ENCODE measurements around the gene VPS26C. TPM values are rescaled to one million over a fixed set of nuclear protein-coding genes. Genes with fewer than 3 reads are reported as not detected.

The VPS26C gene
- total RNA-seq, 2 donors from 2014 or later: 68.9 to 69.0 TPM

GRCh38 chr21:37202221-37203110 is 64.7 kb downstream of the VPS26C start:
- peaks cover 7 to 16% of the 10 kb centered on the region in 2 donors for H3K36me3 Mint-ChIP-seq
- peak overlapping the region; percentile 14 to 18 for H3K27ac Mint-ChIP-seq
- no peak for DNase-seq (ENCODE audit: low spot score in 2 of 2)
- no peak for ATAC-seq
- no peaks in the 10 kb centered on the region for H3K9me3 Mint-ChIP-seq

- H3K27ac Mint-ChIP-seq: peak overlapping the region in 1 of 2 donors; percentile 77
- DNase-seq (ENCODE audit: low spot score in 2 of 2) (no peak), ATAC-seq (no peak)
- no peaks in the 10 kb centered on the region for H3K9me3 Mint-ChIP-seq
- H3K36me3 Mint-ChIP-seq: peaks cover 7 to 16% of the 10 kb centered on the region in 2 donors
Measured at GRCh38 chr21:37200641-37201480, 66.3 kb downstream of the VPS26C start.

DNA sequence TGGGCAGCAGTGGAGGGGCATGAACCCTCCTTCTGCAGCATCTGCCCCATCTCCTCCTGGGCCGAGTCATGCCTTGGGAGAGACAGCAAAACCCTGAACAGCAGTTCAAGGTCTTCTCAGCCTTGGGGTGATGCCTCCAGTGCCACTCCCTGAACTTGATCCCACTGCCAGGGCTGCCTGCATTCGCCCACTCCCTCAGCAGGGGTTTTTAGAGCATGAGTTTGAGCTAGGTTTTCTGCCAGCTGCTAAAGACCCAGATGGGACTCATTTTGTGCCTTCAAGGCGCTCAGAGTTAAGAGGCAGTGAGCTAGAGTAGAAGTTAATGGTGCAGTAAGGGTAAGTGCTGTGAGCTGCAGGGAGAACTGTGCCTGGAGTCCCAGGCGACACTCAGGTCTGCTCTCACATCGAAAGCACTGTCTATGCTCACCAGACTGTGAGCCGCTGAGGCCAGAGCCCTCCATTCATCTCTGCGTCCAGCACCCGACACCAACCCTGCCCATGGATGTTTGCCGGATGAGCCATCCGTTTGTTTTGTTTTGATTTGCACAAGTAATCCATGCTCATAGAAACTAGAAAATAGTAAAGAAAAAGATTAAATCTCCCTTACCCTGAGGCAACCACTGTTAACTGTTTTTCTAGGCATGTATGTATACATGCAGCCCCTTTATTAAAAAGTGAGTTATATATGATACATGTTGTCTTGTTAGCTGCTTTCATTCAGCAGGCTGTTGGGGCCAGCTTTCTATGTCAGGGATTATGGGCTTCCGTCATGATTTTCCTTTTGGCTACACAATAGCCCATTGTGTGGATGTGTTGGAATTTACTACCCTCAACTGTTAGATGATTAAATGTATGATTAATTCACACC is 67.8 kb downstream of the VPS26C start:
- Mint-ChIP-seq H3K36me3 (peaks cover 7 to 23% of the 10 kb centered on the region in 2 donors), H3K9me3 (no peaks in the 10 kb centered on the region), H3K27ac (no peak overlapping the region)
- ATAC-seq: no peak
- no peak for DNase-seq (ENCODE audit: low spot score in 2 of 2)

DNA sequence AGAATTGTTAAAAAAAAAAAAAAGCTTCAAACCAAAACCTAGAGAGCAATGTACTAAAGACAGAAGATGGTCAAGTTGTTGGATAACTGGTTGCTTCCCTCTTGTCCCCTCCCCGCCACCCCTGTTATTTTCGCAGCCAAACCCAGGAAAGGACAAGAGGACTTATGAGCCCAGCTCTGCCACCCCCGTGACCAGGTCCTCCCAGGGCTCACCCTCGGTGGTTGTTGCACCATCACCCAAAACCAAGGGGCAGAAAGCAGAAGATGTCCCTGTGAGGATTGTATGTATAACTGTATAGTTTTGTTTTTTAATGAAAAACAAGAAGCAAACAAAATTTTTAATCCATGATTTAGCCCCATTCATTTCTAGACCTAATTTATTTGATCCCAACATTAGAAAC is 69.4 kb downstream of the VPS26C start:
- Mint-ChIP-seq H3K9me3 (no peaks in the 10 kb centered on the region), H3K36me3 (peaks cover 7 to 28% of the 10 kb centered on the region in 2 donors), H3K27ac (no peak overlapping the region)
- no peak for DNase-seq (ENCODE audit: low spot score in 2 of 2)
- ATAC-seq: no peak

DNA sequence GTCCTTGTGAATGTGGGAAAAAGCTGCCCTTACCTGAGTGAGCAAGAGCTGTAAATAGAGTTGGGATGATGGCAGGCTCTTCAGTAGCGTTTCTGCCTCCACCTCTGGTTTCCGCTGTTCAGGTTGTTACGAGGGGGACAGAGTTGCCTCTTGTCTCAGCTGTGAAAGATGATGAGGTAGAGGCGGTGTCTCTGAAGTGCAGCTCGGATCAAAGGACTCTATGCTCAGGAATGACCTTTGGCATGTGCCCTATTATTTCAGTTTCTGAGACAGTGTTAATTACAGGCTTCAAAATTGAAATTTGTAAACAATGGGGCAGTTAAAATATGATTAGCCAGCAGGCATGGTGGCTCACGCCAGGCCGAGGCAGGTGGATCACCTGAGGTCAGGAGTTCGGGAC is 70.3 kb downstream of the VPS26C start:
- DNase-seq (ENCODE audit: low spot score in 2 of 2): no peak
- H3K9me3 Mint-ChIP-seq: no peaks in the 10 kb centered on the region
- peaks cover 0 to 21% of the 10 kb centered on the region in 2 donors for H3K36me3 Mint-ChIP-seq
- ATAC-seq: no peak
- H3K27ac Mint-ChIP-seq: peak overlapping the region in 1 of 2 donors; percentile 38

DNA sequence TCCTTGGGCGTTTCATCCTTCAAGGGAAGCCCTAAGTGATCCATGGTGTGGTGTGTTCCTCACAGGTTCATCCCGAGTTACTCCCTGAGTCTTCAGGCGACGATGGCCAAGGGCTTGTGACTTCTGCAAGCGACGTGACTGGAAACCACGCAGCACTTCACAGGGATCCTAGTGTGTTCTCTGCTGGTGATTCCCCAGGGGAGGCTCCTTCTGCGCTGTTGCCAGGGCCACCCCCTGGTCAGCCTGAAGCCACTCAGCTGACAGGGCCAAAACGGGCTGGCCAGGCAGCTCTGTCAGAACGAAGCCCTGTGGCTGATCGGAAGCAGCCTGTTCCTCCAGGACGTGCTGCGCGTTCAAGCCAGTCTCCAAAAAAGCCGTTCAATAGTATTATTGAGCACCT is 71.5 kb downstream of the VPS26C start:
- Mint-ChIP-seq H3K27ac (no peak overlapping the region), H3K9me3 (no peaks in the 10 kb centered on the region), H3K36me3 (peaks cover 0 to 16% of the 10 kb centered on the region in 2 donors)
- ATAC-seq (no peak), DNase-seq (ENCODE audit: low spot score in 2 of 2) (no peak)

GRCh38 chr21:37195059-37195458 is 72.1 kb downstream of the VPS26C start:
- Mint-ChIP-seq H3K27ac (peak overlapping the region; percentile 59 to 73), H3K9me3 (no peaks in the 10 kb centered on the region), H3K36me3 (peaks cover 0 to 15% of the 10 kb centered on the region in 2 donors)
- DNase-seq (ENCODE audit: low spot score in 2 of 2) (no peak), ATAC-seq (no peak)

DNA sequence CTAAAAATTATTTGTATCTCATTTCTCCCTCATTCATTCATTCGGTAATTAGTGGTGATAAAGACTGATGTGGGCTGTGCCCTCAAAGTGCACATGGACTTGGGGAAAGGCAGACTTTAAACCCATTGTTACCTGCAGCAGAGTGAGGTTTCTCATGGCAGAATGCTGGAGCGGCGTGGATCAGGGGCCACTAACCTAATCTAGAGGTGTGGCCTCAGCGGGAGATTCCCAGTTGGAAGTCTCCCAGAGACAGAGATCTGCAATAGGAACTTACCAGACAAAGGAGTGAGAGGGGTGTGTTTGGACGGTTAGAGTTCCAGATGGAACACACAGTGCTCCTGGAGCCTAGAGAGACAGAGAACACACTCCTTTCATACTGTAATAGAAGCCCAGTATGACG is 73.5 kb downstream of the VPS26C start:
- no peak for DNase-seq (ENCODE audit: low spot score in 2 of 2)
- H3K9me3 Mint-ChIP-seq: no peaks in the 10 kb centered on the region
- ATAC-seq: no peak
- H3K27ac Mint-ChIP-seq: peak overlapping the region; percentile 1 to 67
- peaks cover 0 to 15% of the 10 kb centered on the region in 2 donors for H3K36me3 Mint-ChIP-seq

DNA sequence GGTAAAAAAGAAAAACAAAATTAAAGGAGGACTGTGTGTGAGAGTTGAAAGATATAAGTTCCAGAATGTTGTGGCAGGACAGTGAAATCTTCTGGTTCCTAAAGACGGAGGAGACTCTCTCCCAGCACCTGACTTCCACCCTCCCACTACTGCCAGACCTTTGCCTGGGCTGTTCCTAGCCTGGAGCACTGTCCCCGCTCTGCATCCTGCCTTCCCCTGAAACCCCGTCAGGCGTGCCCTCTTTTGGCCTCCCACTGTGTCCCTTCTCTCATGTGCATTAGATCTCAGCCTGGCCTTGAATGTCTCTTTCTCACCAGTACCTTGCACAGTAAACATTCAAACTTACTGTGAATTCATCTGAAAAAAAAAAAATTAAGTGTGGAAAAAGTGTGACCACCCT is 74.1 kb downstream of the VPS26C start:
- Mint-ChIP-seq H3K36me3 (peaks cover 5 to 15% of the 10 kb centered on the region in 2 donors), H3K27ac (peak overlapping the region; percentile 67 to 81), H3K9me3 (no peaks in the 10 kb centered on the region)
- DNase-seq (ENCODE audit: low spot score in 2 of 2) (no peak), ATAC-seq (no peak)

- Mint-ChIP-seq H3K36me3 (peaks cover 6 to 15% of the 10 kb centered on the region in 2 donors), H3K9me3 (no peaks in the 10 kb centered on the region), H3K27ac (peak overlapping the region in 1 of 2 donors; percentile 3)
- DNase-seq (ENCODE audit: low spot score in 2 of 2) (no peak), ATAC-seq (no peak)
Measured at GRCh38 chr21:37192019-37192418, 75.1 kb downstream of the VPS26C start.

DNA sequence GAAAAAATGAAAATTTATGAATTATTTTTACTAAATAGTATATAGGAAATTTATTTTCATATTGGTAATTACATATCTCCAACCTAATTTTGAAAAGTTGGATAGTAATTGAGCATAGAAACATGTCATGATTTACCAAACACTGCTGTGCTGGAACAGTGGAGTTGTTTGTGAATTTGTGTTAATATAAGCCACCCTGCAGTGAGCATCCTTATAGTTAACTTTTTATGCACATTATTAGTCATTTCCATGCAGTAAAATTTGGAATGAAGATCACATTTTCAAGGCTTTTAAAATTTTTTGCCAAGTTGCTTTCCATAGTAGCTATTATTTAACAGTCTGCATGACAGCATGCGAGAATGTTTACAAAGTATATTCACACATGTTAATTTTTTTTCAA is 78.3 kb downstream of the VPS26C start:
- Mint-ChIP-seq H3K36me3 (peaks cover 12 to 14% of the 10 kb centered on the region in 2 donors), H3K27ac (no peak overlapping the region), H3K9me3 (no peaks in the 10 kb centered on the region)
- DNase-seq (ENCODE audit: low spot score in 2 of 2): no peak
- ATAC-seq: no peak

- DNase-seq (ENCODE audit: low spot score in 2 of 2) (no peak), ATAC-seq (no peak)
- peak overlapping the region in 1 of 2 donors; percentile 33 for H3K27ac Mint-ChIP-seq
Measured at GRCh38 chr21:37186983-37187382, 80.2 kb downstream of the VPS26C start.

GRCh38 chr21:37184784-37185593 is 82.1 kb downstream of the VPS26C start:
- peak in 1 of 2 donors; percentile 87 for ATAC-seq
- Mint-ChIP-seq H3K27ac (peak overlapping the region in 1 of 2 donors; percentile 48), H3K36me3 (peaks cover 4 to 23% of the 10 kb centered on the region in 2 donors), H3K9me3 (no peaks in the 10 kb centered on the region)
- peak in 1 of 2 donors; percentile 22 for DNase-seq (ENCODE audit: low spot score in 2 of 2)

More at GRCh38 chr21:37186983-37187382, 80.2 kb downstream of the VPS26C start:
- Mint-ChIP-seq H3K9me3 (no peaks in the 10 kb centered on the region), H3K36me3 (peaks cover 4 to 19% of the 10 kb centered on the region in 2 donors)

GRCh38 chr21:37183749-37184148 is 83.4 kb downstream of the VPS26C start:
- DNase-seq (ENCODE audit: low spot score in 2 of 2) (no peak), ATAC-seq (peak; percentile 42 to 53)
- peak overlapping the region in 1 of 2 donors; percentile 5 for H3K27ac Mint-ChIP-seq
- H3K36me3 Mint-ChIP-seq: peaks cover 4 to 33% of the 10 kb centered on the region in 2 donors
- H3K9me3 Mint-ChIP-seq: no peaks in the 10 kb centered on the region

GRCh38 chr21:37182222-37182621 is 84.9 kb downstream of the VPS26C start:
- Mint-ChIP-seq H3K9me3 (no peaks in the 10 kb centered on the region), H3K27ac (no peak overlapping the region), H3K36me3 (peaks cover 13 to 42% of the 10 kb centered on the region in 2 donors)
- no peak for DNase-seq (ENCODE audit: low spot score in 2 of 2)
- no peak for ATAC-seq

Measured in activated naive CD4-positive, alpha-beta T cell treated with anti-CD3 and anti-CD28 coated beads, Interleukin-2, amount 50 U/mL, for 72 hours (primary cell).